HUES48 (cell line): Measurements from ENCODE around the gene PANX2.
A peak's percentile ranks its signal among the peaks of the same experiment; 100 is the strongest.

Experiments used
- H3K27ac ChIP-seq: one replicate; pipeline ENCODE4 v1.7.0; 2013; ENCODE audit warnings: low read depth, low read length, inconsistent platforms
- H3K27me3 ChIP-seq: 2 replicates; pipeline ENCODE4 v1.6.1; 2013; ENCODE audit warnings: mild to moderate bottlenecking, low read length; ENCODE audit not compliant: control insufficient read depth, insufficient read depth
- H3K36me3 ChIP-seq: 2 replicates; pipeline ENCODE4 v1.6.1; 2013; ENCODE audit warnings: low read length; ENCODE audit not compliant: control insufficient read depth, insufficient read depth
- H3K4me1 ChIP-seq: 2 replicates; pipeline ENCODE4 v1.6.1; 2013; ENCODE audit warnings: mild to moderate bottlenecking, low read length; ENCODE audit not compliant: control insufficient read depth, insufficient read depth
- H3K4me3 ChIP-seq: 2 replicates; pipeline ENCODE4 v1.5.1; 2013; ENCODE audit warnings: mild to moderate bottlenecking, low read depth, low read length
- H3K9ac ChIP-seq: 2 replicates; pipeline ENCODE4 v1.6.1; 2013; ENCODE audit warnings: mild to moderate bottlenecking, low read depth, low read length, moderate library complexity
- H3K9me3 ChIP-seq: 2 replicates; pipeline ENCODE4 v1.6.1; 2013; ENCODE audit warnings: low read length; ENCODE audit not compliant: control insufficient read depth, insufficient read depth

Gene PANX2

GRCh38 chr22:50180727-50181521 lies 10.4 kb downstream of the PANX2 start:
- Histone ChIP-seq H3K27me3 (peaks cover 6% of the 10 kb centered on the region; the same call in 1 of the 2 replicates), H3K9ac (no peak overlapping the region), H3K36me3 (0 out of 2 replicates have a peak, but pooled peaks cover 4% of the 10 kb centered on the region), H3K4me3 (no peak overlapping the region), H3K4me1 (peaks cover 9% of the 10 kb centered on the region; the same call in 1 of the 2 replicates), H3K9me3 (no peaks in the 10 kb centered on the region), H3K27ac (no peak overlapping the region)

- H3K4me1 ChIP-seq: peaks cover 12% of the 10 kb centered on the region; the same call in 1 of the 2 replicates
- H3K9me3 ChIP-seq: no peaks in the 10 kb centered on the region
- no peak overlapping the region for H3K4me3 ChIP-seq
- peaks cover 6% of the 10 kb centered on the region; the same call in 1 of the 2 replicates for H3K27me3 ChIP-seq
- H3K36me3 ChIP-seq: 0 out of 2 replicates have a peak, but pooled peaks cover 4% of the 10 kb centered on the region
- H3K27ac ChIP-seq: no peak overlapping the region
- no peak overlapping the region for H3K9ac ChIP-seq
Measured at GRCh38 chr22:50182176-50183081, 11.9 kb downstream of the PANX2 start.

DNA sequence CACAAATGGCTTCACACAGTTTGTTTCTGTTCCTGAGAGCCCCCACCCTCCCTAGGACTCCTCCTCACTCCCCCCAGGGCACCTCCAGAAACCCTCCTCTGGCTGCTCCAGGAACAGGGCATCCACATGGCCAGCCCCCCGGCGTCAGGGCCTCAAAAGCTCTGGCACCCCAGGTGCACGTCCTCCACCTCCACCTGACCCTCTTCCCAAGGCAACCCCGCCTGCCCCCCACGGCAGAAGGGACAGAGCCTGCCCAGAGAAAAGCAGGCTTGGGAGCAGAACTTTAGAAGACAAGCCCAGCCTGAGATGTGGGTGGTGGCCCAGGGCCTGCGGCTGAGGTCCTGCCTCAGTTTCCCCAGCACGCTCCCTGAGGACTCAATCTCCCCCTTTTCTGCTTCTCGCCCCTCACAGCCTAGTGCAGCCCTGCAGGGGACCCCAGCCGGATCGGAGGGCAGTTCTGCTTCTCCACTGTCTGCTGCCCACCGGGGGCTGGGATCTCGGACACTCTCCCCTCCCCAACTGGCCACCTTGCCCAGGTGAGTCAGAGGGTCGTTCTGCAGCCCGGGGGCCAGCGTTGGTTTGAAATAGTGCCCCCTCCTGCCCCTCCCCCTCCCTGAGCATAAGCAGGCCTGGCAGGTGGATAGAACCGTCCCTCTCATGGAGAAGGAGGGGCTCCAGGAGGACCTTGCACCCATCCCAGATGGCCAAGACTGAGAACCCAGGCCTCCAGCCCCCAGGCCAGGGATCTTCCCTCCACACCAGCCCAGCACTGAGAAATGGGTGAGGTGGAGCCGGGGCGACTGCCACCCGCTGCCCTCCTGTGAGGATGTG lies 12.8 kb downstream of the PANX2 start:
- H3K4me1 ChIP-seq: peaks cover 12% of the 10 kb centered on the region; the same call in 1 of the 2 replicates
- H3K27ac ChIP-seq: no peak overlapping the region
- no peak overlapping the region for H3K9ac ChIP-seq
- H3K27me3 ChIP-seq: peaks cover 6% of the 10 kb centered on the region; the same call in 1 of the 2 replicates
- no peak overlapping the region for H3K4me3 ChIP-seq
- no peaks in the 10 kb centered on the region for H3K9me3 ChIP-seq
- H3K36me3 ChIP-seq: 0 out of 2 replicates have a peak, but pooled peaks cover 4% of the 10 kb centered on the region

DNA sequence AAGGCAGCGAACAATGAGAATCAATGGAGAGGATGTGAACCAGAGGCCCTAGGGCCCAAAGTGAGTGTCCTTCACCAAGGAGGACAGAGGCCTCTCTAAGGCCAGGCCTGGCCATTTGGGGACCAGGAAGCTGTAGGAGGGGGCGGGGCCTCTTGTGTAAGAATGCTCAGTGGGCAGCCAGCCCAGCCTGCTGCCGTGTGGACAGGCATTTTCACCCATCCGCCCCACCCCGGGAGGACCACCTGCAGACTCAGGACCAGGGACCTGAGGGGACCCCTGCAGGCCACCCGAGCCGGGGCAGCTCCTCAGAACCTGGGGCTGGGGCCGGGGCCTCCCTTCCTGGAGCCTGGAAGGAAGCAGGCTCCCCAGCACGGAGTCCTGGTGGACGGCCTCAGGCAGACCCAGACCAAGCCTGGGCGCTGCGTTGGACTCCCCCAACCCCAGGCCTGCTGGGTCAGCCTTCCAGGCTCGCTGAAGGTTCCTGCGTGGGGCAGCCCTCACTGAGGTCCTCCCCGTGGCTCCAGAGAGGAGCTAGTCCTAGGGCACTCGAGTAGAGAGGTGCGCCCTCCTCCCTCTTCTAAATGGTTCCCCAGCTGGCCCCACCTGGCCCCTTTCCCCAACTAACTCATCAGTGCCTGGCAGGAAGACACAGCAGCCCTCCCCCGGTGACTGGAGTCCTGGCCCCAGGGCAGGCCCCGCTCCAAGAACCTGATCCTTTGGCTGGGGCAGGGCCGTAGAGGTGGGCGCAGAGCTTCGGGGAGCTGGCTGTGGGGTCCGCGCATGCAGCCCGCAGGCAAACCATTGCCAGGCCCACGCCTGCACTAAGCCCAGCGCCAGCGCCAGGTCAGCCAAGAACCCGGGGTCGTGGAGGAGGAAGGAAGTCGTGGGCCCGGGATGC lies 13.7 kb downstream of the PANX2 start:
- H3K9ac ChIP-seq: no peak overlapping the region
- peaks cover 6% of the 10 kb centered on the region; the same call in 1 of the 2 replicates for H3K27me3 ChIP-seq
- 0 out of 2 replicates have a peak, but pooled peaks cover 6% of the 10 kb centered on the region for H3K36me3 ChIP-seq
- no peaks in the 10 kb centered on the region for H3K9me3 ChIP-seq
- H3K27ac ChIP-seq: no peak overlapping the region
- peaks cover 12% of the 10 kb centered on the region; the same call in 1 of the 2 replicates for H3K4me1 ChIP-seq
- peak overlapping the region; percentile 71; the same call in 1 of the 2 replicates for H3K4me3 ChIP-seq

DNA sequence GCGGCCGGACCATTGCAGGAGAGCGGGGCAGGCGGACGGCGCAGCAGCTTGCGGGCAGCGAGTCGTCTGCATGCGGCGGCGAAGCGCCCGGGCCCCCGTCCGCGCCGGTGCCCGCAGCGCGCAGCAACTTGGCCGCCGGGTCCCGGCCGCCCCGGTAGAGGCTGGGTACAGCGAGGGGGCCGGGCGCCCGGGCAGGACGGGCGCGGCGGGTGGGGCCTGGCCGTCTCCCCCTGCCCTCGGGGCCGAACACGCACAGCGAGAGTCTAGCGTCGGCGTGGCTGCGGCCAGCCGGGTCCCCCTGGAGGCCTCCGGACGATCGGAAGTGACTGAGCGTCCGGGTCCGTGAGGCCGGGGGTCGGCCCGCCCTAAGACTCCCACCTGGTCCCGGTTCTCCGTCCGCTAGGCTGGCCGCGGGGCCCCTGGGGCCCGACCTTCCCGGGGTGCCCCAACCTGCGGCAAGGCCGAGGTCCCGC lies 14.4 kb downstream of the PANX2 start:
- H3K4me1 ChIP-seq: peaks cover 13% of the 10 kb centered on the region; the same call in 1 of the 2 replicates
- no peak overlapping the region for H3K9ac ChIP-seq
- H3K27ac ChIP-seq: no peak overlapping the region
- peak overlapping the region; percentile 71 for H3K4me3 ChIP-seq
- peaks cover 6% of the 10 kb centered on the region; the same call in 1 of the 2 replicates for H3K27me3 ChIP-seq
- 0 out of 2 replicates have a peak, but pooled peaks cover 3% of the 10 kb centered on the region for H3K36me3 ChIP-seq
- no peaks in the 10 kb centered on the region for H3K9me3 ChIP-seq

DNA sequence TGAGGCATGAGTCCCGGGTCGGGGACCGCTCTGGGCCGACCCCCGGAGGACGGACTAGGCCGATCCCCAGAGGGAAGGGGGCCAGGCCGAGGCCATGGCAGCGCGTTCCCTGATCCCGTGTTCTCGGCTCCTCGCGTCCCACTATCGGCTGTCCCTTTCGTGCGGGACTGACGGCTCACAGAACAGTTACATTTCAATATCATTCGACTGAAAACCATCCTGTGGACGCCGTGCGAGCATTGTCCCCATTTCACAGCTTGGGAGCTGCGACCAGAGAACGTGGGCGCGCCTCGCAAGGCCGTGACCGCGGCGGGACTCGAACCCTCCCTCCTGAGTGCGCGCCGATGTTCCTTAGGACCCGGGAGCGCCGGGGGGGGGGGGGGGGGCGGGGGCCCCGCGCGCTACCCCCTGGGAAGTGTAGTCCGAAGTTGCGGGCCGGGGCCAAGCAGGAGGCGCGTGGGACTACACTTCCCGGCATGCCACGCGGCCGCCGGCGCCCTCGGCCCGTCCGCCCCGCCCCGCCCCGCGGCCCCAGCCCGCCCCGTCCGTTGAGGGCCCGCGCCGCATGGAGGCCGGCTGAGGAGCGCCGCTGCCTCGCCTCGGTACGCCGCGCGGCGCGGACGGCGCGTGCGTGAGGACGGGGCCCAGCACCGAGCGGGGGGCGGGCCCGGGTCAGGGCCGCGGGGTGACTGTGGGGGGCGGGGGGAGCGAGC lies 15.0 kb downstream of the PANX2 start, which contains the start of gene TRABD:
Gene TRABD, plus strand, starts transcription at position 539 of the 713 bp plus-strand sequence. CDS start 7,148 bp downstream, outside the sequence.
- Histone ChIP-seq H3K4me3 (peak within 1 kb of the TSS; percentile 71), H3K27me3 (peaks cover 6% of the 10 kb centered on the region; the same call in 1 of the 2 replicates), H3K9me3 (no peaks in the 10 kb centered on the region), H3K4me1 (peaks cover 17% of the 10 kb centered on the region; the same call in 1 of the 2 replicates), H3K9ac (no peak within 1 kb of the TSS), H3K27ac (no peak within 1 kb of the TSS), H3K36me3 (0 out of 2 replicates have a peak, but pooled peaks cover 3% of the 10 kb centered on the region)

GRCh38 chr22:50186181-50186714 lies 15.7 kb downstream of the PANX2 start:
- H3K4me3 ChIP-seq: peak overlapping the region; percentile 66
- peaks cover 17% of the 10 kb centered on the region; the same call in 1 of the 2 replicates for H3K4me1 ChIP-seq
- H3K27ac ChIP-seq: no peak overlapping the region
- 0 out of 2 replicates have a peak, but pooled peaks cover 4% of the 10 kb centered on the region for H3K36me3 ChIP-seq
- H3K9me3 ChIP-seq: no peaks in the 10 kb centered on the region
- peaks cover 6% of the 10 kb centered on the region; the same call in 1 of the 2 replicates for H3K27me3 ChIP-seq
- H3K9ac ChIP-seq: no peak overlapping the region

- Histone ChIP-seq H3K9ac (no peak overlapping the region), H3K36me3 (0 out of 2 replicates have a peak, but pooled peaks cover 7% of the 10 kb centered on the region), H3K27me3 (peaks cover 6% of the 10 kb centered on the region; the same call in 1 of the 2 replicates), H3K4me1 (peaks cover 17% of the 10 kb centered on the region; the same call in 1 of the 2 replicates), H3K9me3 (no peaks in the 10 kb centered on the region), H3K27ac (no peak overlapping the region), H3K4me3 (peak overlapping the region; percentile 66)
Measured at GRCh38 chr22:50186761-50187523, 16.4 kb downstream of the PANX2 start.
